GM12878 (cell line): Measurements from ENCODE around the gene DPYSL4.

ENCODE experiments used
- ESRRA ChIP-seq: IDR thresholded peaks from 2 replicates; pipeline ENCODE4 v1.6.1; 2012; ENCODE audit warnings: mild to moderate bottlenecking, low read length, improper control_type of control experiment
- EZH2 ChIP-seq: IDR thresholded peaks from 2 replicates; pipeline ENCODE4 v1.6.1; 2012; ENCODE audit warnings: low read depth, mild to moderate bottlenecking, control low read depth, inconsistent platforms, low read length, borderline replicate concordance; ENCODE audit not compliant: control insufficient read depth
- FOXK2 ChIP-seq: fragments of 450-650 bp; IDR thresholded peaks from 2 replicates; pipeline ENCODE4 v1.6.1; 2017; ENCODE audit warnings: mild to moderate bottlenecking, moderate library complexity
- POLR2A ChIP-seq: IDR thresholded peaks from 2 replicates; pipeline ENCODE4 v1.6.1; 2011; ENCODE audit warnings: low read depth, mild to moderate bottlenecking, low read length
- POLR2AphosphoS5 ChIP-seq: IDR thresholded peaks from 2 replicates; pipeline ENCODE4 v1.6.1; 2011; ENCODE audit warnings: mild to moderate bottlenecking, low read length, inconsistent platforms
- TAF1 ChIP-seq: IDR thresholded peaks from 2 replicates; pipeline ENCODE4 v1.6.1; 2011; ENCODE audit warnings: mild to moderate bottlenecking, low read depth, low read length, borderline replicate concordance
- YY1 ChIP-seq: IDR thresholded peaks from 2 replicates; pipeline ENCODE4 v1.6.1; 2011; ENCODE audit warnings: low read depth, mild to moderate bottlenecking, low read length
- ZBED1 ChIP-seq: IDR thresholded peaks from 2 replicates; pipeline ENCODE4 v1.6.1; 2016; ENCODE audit warnings: borderline replicate concordance
- TF ChIP-seq, protein P1 (sequence below): fragments of 150-350 bp; IDR thresholded peaks from 2 replicates; pipeline ENCODE4 v1.6.1; 2016; ENCODE audit warnings: low read depth, low read length
- TF ChIP-seq, protein P2 (sequence below), 3 experiments: IDR thresholded peaks in 2 of 3; conservative IDR thresholded peaks in 1 of 3; 2 replicates each; pipeline ENCODE4 v1.5.1; 2011; ENCODE audit warnings: low read depth in 3 of 3, low read length in 3 of 3, mild to moderate bottlenecking in 3 of 3, control low read depth in 2 of 3, moderate library complexity in 2 of 3, inconsistent platforms in 1 of 3, mixed read lengths in 1 of 3; ENCODE audit not compliant: control insufficient read depth in 2 of 3, insufficient read depth in 1 of 3; ENCODE audit errors: extremely low read depth in 1 of 3
- TF ChIP-seq, protein P3 (sequence below): IDR thresholded peaks from 2 replicates; pipeline ENCODE4 v1.6.1; 2011; ENCODE audit warnings: low read depth, low read length, improper control_type of control experiment, borderline replicate concordance

DNA sequence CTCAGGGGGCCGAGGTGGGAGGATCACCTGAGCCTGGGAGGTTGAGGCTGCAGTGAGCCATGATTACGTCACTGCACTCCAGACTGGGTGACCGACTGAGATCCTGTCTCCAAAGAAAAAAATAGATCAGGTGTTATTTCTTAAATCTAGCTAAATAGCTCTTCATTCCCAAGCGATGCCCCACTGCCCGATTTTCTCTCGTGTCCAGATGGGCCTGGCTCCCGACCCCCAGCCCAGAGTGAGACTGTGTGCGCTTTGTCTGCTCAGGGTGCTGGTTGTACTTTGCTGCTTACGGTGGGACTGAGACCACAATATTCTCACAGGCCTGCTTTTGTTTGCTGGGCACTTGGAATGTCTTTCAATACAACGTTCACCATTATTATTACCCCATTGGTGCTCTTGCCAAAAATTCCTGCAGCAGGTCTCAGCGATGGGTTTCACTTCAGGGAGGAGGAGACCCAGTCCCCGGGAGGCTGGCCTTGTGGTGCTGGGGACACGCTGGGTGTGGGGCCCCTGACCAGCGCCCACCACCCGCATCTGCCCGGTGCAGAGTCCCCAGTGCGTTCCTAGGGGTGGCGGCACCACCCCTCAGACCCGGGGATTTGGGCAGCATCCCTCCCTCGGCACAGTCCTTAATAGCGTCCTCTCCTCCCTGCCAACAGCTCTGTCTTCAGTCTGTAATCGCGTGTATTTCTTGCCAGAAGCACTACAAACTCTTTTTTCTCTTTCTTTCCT lies 20.4 kb upstream of the DPYSL4 start:
- TF ChIP-seq EZH2 = no peak
- TF ChIP-seq YY1 = no peak
- TF ChIP-seq, protein P1, sequence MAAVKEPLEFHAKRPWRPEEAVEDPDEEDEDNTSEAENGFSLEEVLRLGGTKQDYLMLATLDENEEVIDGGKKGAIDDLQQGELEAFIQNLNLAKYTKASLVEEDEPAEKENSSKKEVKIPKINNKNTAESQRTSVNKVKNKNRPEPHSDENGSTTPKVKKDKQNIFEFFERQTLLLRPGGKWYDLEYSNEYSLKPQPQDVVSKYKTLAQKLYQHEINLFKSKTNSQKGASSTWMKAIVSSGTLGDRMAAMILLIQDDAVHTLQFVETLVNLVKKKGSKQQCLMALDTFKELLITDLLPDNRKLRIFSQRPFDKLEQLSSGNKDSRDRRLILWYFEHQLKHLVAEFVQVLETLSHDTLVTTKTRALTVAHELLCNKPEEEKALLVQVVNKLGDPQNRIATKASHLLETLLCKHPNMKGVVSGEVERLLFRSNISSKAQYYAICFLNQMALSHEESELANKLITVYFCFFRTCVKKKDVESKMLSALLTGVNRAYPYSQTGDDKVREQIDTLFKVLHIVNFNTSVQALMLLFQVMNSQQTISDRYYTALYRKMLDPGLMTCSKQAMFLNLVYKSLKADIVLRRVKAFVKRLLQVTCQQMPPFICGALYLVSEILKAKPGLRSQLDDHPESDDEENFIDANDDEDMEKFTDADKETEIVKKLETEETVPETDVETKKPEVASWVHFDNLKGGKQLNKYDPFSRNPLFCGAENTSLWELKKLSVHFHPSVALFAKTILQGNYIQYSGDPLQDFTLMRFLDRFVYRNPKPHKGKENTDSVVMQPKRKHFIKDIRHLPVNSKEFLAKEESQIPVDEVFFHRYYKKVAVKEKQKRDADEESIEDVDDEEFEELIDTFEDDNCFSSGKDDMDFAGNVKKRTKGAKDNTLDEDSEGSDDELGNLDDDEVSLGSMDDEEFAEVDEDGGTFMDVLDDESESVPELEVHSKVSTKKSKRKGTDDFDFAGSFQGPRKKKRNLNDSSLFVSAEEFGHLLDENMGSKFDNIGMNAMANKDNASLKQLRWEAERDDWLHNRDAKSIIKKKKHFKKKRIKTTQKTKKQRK = no peak
- no peak for TF ChIP-seq ESRRA
- TF ChIP-seq, protein P2, sequence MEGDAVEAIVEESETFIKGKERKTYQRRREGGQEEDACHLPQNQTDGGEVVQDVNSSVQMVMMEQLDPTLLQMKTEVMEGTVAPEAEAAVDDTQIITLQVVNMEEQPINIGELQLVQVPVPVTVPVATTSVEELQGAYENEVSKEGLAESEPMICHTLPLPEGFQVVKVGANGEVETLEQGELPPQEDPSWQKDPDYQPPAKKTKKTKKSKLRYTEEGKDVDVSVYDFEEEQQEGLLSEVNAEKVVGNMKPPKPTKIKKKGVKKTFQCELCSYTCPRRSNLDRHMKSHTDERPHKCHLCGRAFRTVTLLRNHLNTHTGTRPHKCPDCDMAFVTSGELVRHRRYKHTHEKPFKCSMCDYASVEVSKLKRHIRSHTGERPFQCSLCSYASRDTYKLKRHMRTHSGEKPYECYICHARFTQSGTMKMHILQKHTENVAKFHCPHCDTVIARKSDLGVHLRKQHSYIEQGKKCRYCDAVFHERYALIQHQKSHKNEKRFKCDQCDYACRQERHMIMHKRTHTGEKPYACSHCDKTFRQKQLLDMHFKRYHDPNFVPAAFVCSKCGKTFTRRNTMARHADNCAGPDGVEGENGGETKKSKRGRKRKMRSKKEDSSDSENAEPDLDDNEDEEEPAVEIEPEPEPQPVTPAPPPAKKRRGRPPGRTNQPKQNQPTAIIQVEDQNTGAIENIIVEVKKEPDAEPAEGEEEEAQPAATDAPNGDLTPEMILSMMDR (IDR thresholded peaks at IDR 0.05 in 2 of 3, conservative IDR thresholded peaks at IDR 0.05 in 1 of 3; ENCODE audit: control insufficient read depth in 2 of 3, extremely low read depth in 1 of 3, insufficient read depth in 1 of 3, low read depth in 3 of 3, low read length in 3 of 3) = no peak
- TF ChIP-seq POLR2AphosphoS5 = no peak
- no peak for TF ChIP-seq POLR2A
- TF ChIP-seq ZBED1 = no peak
- TF ChIP-seq, protein P3, sequence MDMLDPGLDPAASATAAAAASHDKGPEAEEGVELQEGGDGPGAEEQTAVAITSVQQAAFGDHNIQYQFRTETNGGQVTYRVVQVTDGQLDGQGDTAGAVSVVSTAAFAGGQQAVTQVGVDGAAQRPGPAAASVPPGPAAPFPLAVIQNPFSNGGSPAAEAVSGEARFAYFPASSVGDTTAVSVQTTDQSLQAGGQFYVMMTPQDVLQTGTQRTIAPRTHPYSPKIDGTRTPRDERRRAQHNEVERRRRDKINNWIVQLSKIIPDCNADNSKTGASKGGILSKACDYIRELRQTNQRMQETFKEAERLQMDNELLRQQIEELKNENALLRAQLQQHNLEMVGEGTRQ = no peak
- TF ChIP-seq TAF1 = no peak
- TF ChIP-seq FOXK2 = no peak
